ENCODE results near the gene CEP350. TPM values are rescaled to one million over a fixed set of nuclear protein-coding genes. Genes with fewer than 3 reads are reported as not detected.

CEP350 gene
- total and polyA plus RNA-seq, 2 experiments from 2014 or later, result 19.0 to 72.6 TPM

- DNase-seq (ENCODE audit: low spot score), result no peak
- no peaks in the 10 kb centered on the region for H3K79me2 ChIP-seq
- no peaks in the 10 kb centered on the region for H3K9me3 ChIP-seq (ENCODE audit: low read depth)
- H3K4me2 ChIP-seq, result no peak overlapping the region
- H3K9me2 ChIP-seq (replicated peaks; ENCODE audit: insufficient read depth), result no peaks in the 10 kb centered on the region
- H3K4me1 ChIP-seq (ENCODE audit: insufficient read depth), result no peaks in the 10 kb centered on the region
- 100% methylated on average over 1 of the region's 1 CpG for WGBS (ENCODE audit: low lambda C conversion rate, missing lambda C conversion rate)
- H2AFZ ChIP-seq, result no peak overlapping the region
- TF ChIP-seq CTCF (IDR thresholded peaks at IDR 0.05; ENCODE audit: poor library complexity) (no peak), EZH2 (IDR thresholded peaks at IDR 0.05; ENCODE audit: borderline replicate concordance) (no peak), EZH2phosphoT487 (IDR thresholded peaks at IDR 0.05; ENCODE audit: low read depth, severe bottlenecking, unreplicated experiment) (no peak)
- H3K27me3 ChIP-seq, result no peaks in the 10 kb centered on the region
- no peak overlapping the region for H3K4me3 ChIP-seq
- H4K20me1 ChIP-seq (ENCODE audit: insufficient read depth, poor library complexity, severe bottlenecking), result no peaks in the 10 kb centered on the region
- H3K27ac ChIP-seq, result no peak overlapping the region
- H3K36me3 ChIP-seq (replicated peaks; ENCODE audit: insufficient read depth, low read depth), result no peaks in the 10 kb centered on the region
Observed at GRCh38 chr1:180101411-180101810, 146.8 kb downstream of the CEP350 start.

GRCh38 chr1:180103819-180104218 lies 149.2 kb downstream of the CEP350 start:
- no peak overlapping the region for H3K4me3 ChIP-seq
- H3K27ac ChIP-seq, result no peak overlapping the region
- H4K20me1 ChIP-seq (ENCODE audit: insufficient read depth, poor library complexity, severe bottlenecking), result no peaks in the 10 kb centered on the region
- H3K27me3 ChIP-seq, result no peaks in the 10 kb centered on the region
- no peaks in the 10 kb centered on the region for H3K4me1 ChIP-seq (ENCODE audit: insufficient read depth)
- WGBS (ENCODE audit: low lambda C conversion rate, missing lambda C conversion rate), result 94% methylated on average over 1 of the region's 1 CpG
- H2AFZ ChIP-seq, result no peak overlapping the region
- H3K79me2 ChIP-seq, result no peaks in the 10 kb centered on the region
- DNase-seq (ENCODE audit: low spot score), result no peak
- H3K36me3 ChIP-seq (replicated peaks; ENCODE audit: insufficient read depth, low read depth), result no peaks in the 10 kb centered on the region
- H3K4me2 ChIP-seq, result no peak overlapping the region
- no peaks in the 10 kb centered on the region for H3K9me3 ChIP-seq (ENCODE audit: low read depth)
- no peaks in the 10 kb centered on the region for H3K9me2 ChIP-seq (replicated peaks; ENCODE audit: insufficient read depth)
- TF ChIP-seq EZH2phosphoT487 (IDR thresholded peaks at IDR 0.05; ENCODE audit: low read depth, severe bottlenecking, unreplicated experiment), result no peak
- no peak for TF ChIP-seq EZH2 (IDR thresholded peaks at IDR 0.05; ENCODE audit: borderline replicate concordance)
- no peak for TF ChIP-seq CTCF (IDR thresholded peaks at IDR 0.05; ENCODE audit: poor library complexity)

- Histone ChIP-seq H3K27ac (no peak overlapping the region), H3K36me3 (replicated peaks; ENCODE audit: insufficient read depth, low read depth) (no peaks in the 10 kb centered on the region)
- TF ChIP-seq EZH2 (IDR thresholded peaks at IDR 0.05; ENCODE audit: borderline replicate concordance) (no peak), CTCF (IDR thresholded peaks at IDR 0.05; ENCODE audit: poor library complexity) (no peak), EZH2phosphoT487 (IDR thresholded peaks at IDR 0.05; ENCODE audit: low read depth, severe bottlenecking, unreplicated experiment) (no peak)
Observed at GRCh38 chr1:180112091-180112490, 157.5 kb downstream of the CEP350 start.

More at GRCh38 chr1:180112091-180112490, 157.5 kb downstream of the CEP350 start:
- H3K4me3 ChIP-seq, result no peak overlapping the region
- H2AFZ ChIP-seq, result no peak overlapping the region
- H4K20me1 ChIP-seq (ENCODE audit: insufficient read depth, poor library complexity, severe bottlenecking), result no peaks in the 10 kb centered on the region
- H3K9me3 ChIP-seq (ENCODE audit: low read depth), result no peaks in the 10 kb centered on the region
- DNase-seq (ENCODE audit: low spot score), result no peak
- H3K4me1 ChIP-seq (ENCODE audit: insufficient read depth), result peaks cover 6% of the 10 kb centered on the region
- H3K27me3 ChIP-seq, result no peaks in the 10 kb centered on the region
- WGBS (ENCODE audit: low lambda C conversion rate, missing lambda C conversion rate), result 95% methylated on average over 2 of the region's 2 CpGs
- H3K4me2 ChIP-seq, result no peak overlapping the region
- H3K79me2 ChIP-seq, result no peaks in the 10 kb centered on the region
- H3K9me2 ChIP-seq (replicated peaks; ENCODE audit: insufficient read depth), result no peaks in the 10 kb centered on the region
